Effector CD8-positive, alpha-beta T cell (primary cell): ENCODE results near the gene ZBTB5.
"Not testable (repeated sequence)": the region's sequence is repeated elsewhere in the genome, so short reads cannot be mapped to it uniquely, and the experiment has no call there.

Experiments used
- DNase-seq: peaks from one replicate; lab custom pipeline; 2025; lab: John Stamatoyannopoulos, UW

ZBTB5 gene

DNA sequence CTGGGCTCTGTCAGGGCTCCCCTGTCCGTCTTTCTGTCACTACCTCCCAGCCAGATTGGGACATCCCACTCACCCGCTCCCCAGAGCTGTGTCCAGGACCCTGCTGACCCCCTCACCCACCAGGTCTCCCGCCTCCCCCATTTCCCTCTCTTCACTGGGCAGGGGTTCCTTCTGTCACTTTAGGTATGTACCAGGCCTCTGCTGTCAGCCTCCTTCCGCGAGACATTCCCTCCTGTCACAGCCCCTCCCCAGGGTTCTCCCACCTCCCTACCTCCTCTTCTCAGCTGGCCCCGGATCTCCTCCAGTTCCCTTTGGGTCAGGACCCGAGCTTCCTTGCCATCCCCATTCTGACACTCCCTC lies 21.0 kb upstream of the ZBTB5 start:
- no peak for DNase-seq

- peak; percentile 93 for DNase-seq
These were observed 20.4 kb upstream of the ZBTB5 start, which contains the start of gene POLR1E for GRCh38 chr9:37485389-37486255. POLR1E (plus strand) TSS chr9:37485948; CDS start chr9:37486048, 100 bp downstream.

GRCh38 chr9:37480759-37481158 lies 15.5 kb upstream of the ZBTB5 start:
- DNase-seq = no peak

DNA sequence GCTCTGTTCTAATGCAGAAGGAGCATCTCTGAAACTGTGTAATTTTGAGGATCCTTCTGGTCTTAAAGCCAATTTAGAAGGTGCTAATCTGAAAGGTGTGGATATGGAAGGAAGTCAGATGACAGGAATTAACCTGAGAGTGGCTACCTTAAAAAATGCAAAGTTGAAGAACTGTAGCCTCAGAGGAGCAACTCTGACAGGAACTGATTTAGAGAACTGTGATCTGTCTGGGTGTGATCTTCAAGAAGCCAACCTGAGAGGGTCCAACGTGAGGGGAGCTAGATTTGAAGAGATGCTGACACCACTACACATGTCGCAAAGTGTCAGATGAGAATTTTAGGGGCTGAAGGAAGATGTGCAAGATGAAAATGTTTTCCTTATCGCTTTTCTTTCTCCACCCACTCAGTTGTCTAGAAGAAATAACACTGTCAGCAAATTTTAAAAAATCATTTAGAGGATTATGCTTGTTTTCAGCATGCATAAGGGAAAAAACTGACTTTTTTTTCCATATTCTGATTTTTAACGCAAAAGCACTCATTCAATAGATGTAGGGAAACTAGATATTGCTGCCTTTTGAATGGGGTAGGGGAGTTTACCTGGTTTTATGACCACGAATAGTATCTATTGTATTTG lies 12.9 kb upstream of the ZBTB5 start:
- not testable (repeated sequence) for DNase-seq

- DNase-seq = not testable (repeated sequence)
These were observed 12.2 kb upstream of the ZBTB5 start for GRCh38 chr9:37477443-37477842.

DNA sequence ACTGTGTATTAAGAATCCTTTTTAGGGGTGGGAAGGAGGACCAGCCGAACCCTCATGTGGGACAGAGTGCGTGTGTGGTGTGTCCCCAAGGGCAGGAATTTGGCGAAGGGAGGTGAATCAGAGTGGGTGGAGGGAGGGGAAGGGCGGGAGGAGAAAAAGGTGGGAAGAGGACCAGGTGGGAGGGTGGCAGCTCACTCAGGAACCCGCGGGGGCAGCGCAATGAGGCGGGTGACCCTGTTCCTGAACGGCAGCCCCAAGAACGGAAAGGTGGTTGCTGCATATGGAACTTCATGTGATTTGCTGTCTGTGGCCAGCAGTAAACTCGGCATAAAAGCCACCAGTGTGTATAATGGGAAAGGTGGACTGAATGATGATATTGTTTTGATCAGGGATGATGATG lies 11.7 kb upstream of the ZBTB5 start:
- no peak for DNase-seq

- DNase-seq = no peak
These were observed 9.2 kb upstream of the ZBTB5 start for GRCh38 chr9:37474438-37474837.

DNA sequence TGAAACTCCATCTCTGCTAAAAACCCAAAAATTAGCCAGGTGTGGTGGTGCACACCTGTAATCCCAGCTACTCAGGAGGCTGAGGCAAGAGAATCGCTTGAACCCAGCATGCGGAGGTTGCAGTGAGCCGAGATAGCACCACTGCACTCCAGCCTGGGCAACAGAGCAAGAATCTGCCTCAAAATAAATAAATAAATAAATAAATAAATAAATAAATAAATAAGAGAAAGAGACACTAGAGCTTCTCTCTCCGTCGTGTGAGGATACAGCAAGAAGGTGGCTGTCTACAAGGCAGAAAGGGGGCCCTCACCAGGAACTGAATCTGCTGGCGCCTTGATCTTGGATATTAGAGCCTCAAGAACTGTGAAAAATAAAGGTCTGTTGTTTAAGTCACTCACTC lies 8.7 kb upstream of the ZBTB5 start:
- DNase-seq = not testable (repeated sequence)

DNA sequence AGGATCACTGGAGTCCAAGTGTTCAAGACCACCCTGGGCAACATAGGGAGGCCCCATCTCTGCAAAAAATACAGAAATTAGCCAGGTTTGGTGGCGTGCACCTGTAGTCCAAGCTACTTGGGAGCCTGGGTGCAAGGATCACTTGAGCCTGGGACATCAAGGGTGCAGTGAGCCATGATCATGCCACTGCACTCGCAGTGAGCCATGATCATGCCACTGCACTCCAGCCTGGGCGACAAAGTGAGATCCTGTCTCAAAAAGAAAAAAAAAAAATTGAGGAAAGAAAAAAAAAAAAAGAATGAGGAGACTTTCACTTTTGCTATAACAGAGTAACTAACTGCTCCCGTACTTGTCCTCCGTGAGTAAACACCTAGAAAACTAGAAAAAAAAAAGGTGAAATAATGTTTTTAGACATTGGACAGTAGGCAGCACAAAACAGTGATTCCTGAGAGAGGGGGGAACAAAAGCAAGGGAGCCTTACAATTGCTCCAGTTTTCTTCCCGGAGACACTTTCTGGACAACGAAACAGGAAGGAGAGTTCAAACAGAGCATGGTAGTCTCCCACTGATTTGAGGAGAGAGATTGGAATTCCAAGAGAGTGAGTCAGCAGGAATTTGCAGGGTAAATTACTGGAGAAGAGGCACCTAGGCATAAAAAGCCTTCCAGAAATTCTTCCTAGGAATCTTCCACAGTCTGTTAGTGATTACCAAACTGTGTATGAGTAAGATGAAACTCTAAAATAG lies 6.9 kb upstream of the ZBTB5 start:
- DNase-seq = no peak

- DNase-seq = no peak
These were observed 3.4 kb upstream of the ZBTB5 start for GRCh38 chr9:37468620-37469019.

DNA sequence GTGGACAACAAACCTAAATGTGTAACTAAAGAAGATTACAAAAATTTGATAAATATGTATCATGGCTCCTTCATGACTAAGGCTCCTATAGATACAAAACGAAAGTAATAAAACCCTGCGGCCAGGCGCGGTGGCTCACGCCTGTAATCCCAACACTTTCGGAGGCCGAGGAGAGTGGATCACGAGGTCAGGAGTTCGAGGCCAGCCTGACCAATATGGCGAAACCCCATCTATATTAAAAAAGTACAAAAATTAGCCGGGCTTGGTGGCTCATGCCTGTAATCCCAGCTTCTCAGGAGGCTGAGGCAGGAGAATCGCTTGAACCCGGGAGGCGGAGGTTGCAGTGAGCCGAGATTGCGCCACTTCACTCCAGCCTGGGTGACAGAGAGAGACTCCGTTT lies 2.3 kb upstream of the ZBTB5 start:
- not testable (repeated sequence) for DNase-seq

- peak; percentile 15 for DNase-seq
These were observed 923 bp upstream of the ZBTB5 start for GRCh38 chr9:37466037-37466709.

- peak; percentile 94 for DNase-seq
These were observed 613 bp downstream of the ZBTB5 start for GRCh38 chr9:37464426-37465248.

DNA sequence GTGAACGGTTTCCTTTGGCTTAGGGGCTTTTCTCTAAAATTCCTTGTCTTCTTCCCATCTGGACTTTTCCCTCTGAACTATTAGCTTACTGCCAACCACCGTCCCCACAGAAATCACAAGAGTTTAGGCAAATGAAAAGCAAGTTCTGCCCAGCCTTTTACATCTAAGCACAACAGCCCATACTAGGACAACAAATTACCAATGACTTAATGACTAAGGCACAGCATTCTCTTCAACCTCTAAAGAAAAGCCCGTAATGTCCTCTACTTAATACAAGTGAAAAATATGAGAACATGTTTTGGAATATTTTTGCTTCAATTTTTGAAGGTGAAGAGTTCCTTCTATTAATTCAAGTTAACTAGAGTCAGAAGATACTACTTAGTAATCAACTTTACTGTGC lies 1.2 kb downstream of the ZBTB5 start:
- no peak for DNase-seq

DNA sequence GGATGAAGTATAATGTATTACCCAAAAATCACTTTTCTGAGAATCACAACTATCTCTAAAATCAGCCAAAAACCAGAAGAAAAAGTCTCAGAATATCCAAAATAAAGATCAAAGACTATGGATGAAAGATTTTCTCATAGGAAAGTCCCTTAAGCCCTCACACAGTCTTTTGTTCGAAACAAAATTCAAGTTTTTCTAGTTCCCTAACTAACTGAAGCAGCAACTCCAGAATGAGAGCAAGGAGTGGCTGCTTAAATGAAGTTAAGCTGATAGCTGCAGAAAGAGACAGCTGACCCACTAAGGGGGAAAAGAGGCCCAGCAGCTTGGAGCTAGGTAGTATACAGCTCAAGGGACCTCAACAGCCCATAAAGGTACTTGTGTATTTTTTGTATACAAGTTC lies 8.4 kb downstream of the ZBTB5 start:
- DNase-seq = no peak

- no peak for DNase-seq
These were observed 9.2 kb downstream of the ZBTB5 start for GRCh38 chr9:37455884-37456647.

DNA sequence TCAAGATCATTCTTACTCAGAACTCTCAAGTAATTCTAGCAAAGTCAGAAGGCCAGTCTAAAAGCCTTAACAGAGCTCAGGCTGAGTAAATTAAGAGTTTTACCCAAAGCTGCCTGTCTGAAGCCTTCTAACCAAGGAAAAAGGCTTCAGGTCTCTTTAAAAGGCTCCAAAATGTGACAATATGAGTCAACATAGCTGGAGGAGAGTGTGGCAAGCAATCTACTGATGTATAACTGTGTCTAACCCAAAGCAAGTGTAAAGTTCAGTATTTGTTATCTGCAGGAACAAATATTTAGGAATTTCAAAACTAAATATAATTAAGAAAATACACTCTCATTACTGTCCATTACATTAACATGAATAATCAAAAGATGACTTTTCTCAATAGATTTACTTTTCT lies 11.0 kb downstream of the ZBTB5 start:
- no peak for DNase-seq

- DNase-seq = no peak
These were observed 11.4 kb downstream of the ZBTB5 start for GRCh38 chr9:37453827-37454226.

GRCh38 chr9:37452611-37453010 lies 12.6 kb downstream of the ZBTB5 start:
- no peak for DNase-seq

GRCh38 chr9:37451628-37452027 lies 13.6 kb downstream of the ZBTB5 start:
- no peak for DNase-seq
